ENCODE measurements around the gene SAMD9L.

DNA sequence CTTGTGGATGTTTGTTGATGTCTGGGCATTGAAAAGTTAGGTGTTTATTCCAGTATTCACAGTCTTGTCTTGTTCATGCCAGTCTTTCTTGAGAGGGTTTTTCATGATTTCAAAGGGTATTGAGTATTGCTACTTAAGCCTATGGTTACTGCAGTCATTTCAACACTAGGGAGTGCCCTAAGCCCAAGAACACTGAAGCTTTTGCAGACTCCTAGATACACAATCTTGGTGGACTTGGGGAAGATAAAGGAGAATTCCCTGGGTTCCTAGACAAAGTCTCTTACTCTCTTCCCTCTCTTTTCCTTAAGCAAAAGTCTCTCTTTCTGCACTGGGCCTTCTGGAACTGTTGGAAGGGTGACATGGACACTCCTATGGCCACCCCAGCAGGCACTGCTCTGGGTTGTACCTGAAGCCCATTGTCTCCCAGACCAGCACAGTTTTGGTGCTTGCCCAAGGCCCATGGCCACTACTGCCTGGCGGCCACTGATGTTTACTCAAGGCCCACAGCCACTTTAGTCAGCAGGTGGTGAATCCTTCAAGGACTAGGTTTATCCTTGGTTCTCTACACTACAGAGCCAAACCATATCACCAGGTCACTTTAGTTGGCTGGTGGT lies 55.3 kb downstream of the SAMD9L start:
- TF ChIP-seq, protein P1, sequence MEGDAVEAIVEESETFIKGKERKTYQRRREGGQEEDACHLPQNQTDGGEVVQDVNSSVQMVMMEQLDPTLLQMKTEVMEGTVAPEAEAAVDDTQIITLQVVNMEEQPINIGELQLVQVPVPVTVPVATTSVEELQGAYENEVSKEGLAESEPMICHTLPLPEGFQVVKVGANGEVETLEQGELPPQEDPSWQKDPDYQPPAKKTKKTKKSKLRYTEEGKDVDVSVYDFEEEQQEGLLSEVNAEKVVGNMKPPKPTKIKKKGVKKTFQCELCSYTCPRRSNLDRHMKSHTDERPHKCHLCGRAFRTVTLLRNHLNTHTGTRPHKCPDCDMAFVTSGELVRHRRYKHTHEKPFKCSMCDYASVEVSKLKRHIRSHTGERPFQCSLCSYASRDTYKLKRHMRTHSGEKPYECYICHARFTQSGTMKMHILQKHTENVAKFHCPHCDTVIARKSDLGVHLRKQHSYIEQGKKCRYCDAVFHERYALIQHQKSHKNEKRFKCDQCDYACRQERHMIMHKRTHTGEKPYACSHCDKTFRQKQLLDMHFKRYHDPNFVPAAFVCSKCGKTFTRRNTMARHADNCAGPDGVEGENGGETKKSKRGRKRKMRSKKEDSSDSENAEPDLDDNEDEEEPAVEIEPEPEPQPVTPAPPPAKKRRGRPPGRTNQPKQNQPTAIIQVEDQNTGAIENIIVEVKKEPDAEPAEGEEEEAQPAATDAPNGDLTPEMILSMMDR (IDR thresholded peaks at IDR 0.05): no peak
- no peak for TF ChIP-seq POLR2A (IDR thresholded peaks at IDR 0.05)

Data from heart left ventricle (tissue), 13 donors.